ENCODE measurements around the gene KCTD17. TPM values are rescaled to one million over a fixed set of nuclear protein-coding genes. Genes with fewer than 3 reads are reported as not detected.
A peak's percentile ranks its signal among the peaks of the same experiment; 100 is the strongest.

KCTD17 gene
- total RNA-seq, 1 donor from 2014 or later = 42.2 TPM

DNA sequence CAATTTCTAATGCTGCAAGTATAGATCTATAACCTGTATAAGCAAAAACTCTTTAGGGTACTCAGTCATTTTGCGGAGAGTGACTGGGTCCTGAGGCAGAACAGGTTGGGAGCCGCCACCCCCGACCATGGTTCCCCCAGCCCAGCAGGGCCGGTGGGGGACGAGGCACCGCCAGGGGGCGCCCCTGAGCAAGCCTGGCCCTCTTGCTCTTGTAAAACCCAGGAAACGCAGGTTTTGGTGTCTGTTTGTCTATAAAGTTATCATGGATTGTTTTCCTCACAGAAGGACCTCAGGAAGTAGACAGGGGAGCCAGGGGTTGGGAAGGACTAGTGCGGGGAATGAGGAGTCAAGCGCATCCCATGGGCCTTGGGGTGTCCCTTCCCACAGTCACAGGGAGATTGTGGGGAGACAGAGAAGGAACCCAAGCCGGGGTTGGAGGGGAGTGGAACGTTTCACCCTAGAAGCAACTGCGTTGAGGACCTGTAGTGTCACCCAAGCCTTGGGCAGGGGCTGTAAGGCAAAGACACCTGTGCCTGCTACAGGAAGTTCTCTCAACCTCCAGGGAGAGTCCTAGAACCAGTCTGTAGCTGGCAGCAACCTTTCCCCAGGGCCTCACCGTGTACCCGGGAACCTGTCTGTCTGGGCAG, 26.4 kb downstream of the KCTD17 start:
- peak; percentile 62 to 87 for DNase-seq (ENCODE audit: low spot score in 2 of 2, unreplicated experiment in 2 of 2)
- Mint-ChIP-seq H3K27me3 (ENCODE audit: low read depth) (peaks cover 15% of the 10 kb centered on the region), H3K36me3 (no peaks in the 10 kb centered on the region), H3K27ac (no peak overlapping the region), H3K9me3 (no peaks in the 10 kb centered on the region), H3K4me1 (peaks cover 2% of the 10 kb centered on the region), H3K4me3 (no peak overlapping the region)
- TF ChIP-seq, protein P1, sequence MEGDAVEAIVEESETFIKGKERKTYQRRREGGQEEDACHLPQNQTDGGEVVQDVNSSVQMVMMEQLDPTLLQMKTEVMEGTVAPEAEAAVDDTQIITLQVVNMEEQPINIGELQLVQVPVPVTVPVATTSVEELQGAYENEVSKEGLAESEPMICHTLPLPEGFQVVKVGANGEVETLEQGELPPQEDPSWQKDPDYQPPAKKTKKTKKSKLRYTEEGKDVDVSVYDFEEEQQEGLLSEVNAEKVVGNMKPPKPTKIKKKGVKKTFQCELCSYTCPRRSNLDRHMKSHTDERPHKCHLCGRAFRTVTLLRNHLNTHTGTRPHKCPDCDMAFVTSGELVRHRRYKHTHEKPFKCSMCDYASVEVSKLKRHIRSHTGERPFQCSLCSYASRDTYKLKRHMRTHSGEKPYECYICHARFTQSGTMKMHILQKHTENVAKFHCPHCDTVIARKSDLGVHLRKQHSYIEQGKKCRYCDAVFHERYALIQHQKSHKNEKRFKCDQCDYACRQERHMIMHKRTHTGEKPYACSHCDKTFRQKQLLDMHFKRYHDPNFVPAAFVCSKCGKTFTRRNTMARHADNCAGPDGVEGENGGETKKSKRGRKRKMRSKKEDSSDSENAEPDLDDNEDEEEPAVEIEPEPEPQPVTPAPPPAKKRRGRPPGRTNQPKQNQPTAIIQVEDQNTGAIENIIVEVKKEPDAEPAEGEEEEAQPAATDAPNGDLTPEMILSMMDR (IDR thresholded peaks at IDR 0.05; ENCODE audit: unreplicated experiment) = peak; percentile 87

DNA sequence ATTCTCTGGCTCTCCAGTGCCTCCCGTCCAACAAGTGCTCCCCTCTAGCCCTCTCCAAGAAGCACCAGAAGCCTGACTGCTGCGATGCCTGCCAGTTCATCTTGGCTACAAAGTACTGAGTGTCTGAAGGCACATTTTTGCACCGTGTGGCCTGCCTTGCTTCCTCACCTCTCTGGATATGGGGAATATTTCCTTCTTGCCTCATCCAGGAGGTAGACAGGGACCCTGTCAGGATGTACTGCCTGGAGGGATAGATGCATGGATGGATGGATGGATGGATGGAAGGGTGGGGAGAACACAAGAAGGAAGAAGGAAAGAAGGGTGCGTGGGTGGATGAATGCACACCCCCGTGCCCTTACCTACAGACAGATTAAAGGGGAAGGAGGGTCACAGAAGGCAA, 27.6 kb downstream of the KCTD17 start:
- H3K4me1 Mint-ChIP-seq = peaks cover 2% of the 10 kb centered on the region
- no peaks in the 10 kb centered on the region for H3K36me3 Mint-ChIP-seq
- H3K27me3 Mint-ChIP-seq (ENCODE audit: low read depth) = peaks cover 19% of the 10 kb centered on the region
- no peak overlapping the region for H3K4me3 Mint-ChIP-seq
- H3K9me3 Mint-ChIP-seq = no peaks in the 10 kb centered on the region
- no peak for DNase-seq (ENCODE audit: low spot score in 2 of 2, unreplicated experiment in 2 of 2)
- H3K27ac Mint-ChIP-seq = no peak overlapping the region
- TF ChIP-seq, protein P1 (IDR thresholded peaks at IDR 0.05; ENCODE audit: unreplicated experiment) = no peak

DNA sequence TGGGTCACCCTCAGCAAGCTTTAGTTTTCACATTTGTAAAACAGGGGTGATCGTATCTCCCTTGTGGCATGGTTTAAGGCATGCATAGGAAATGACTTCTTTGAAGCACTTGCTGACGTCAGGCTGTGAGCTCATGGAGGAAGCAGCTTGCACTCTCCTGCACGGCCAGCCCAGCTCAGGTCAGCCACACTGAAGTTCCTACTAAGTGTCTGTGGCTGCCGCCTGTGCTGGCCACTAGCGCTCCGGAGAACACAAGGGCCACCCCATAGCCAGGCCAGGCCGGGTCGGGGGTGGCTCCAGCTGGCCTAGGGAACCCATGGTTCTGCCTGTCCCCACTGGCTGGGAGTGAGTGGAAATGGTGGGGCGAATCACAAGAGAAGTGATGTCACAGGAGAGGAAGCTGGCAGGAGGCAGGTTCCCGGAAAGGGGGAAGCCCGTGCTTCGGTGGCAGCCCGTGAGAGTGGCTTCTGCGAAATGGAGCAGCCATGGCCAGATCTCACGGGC, 28.2 kb downstream of the KCTD17 start:
- TF ChIP-seq, protein P1 (IDR thresholded peaks at IDR 0.05; ENCODE audit: unreplicated experiment) = no peak
- Mint-ChIP-seq H3K4me1 (peaks cover 2% of the 10 kb centered on the region), H3K36me3 (no peaks in the 10 kb centered on the region), H3K27ac (no peak overlapping the region), H3K4me3 (no peak overlapping the region), H3K27me3 (ENCODE audit: low read depth) (peaks cover 19% of the 10 kb centered on the region), H3K9me3 (no peaks in the 10 kb centered on the region)
- DNase-seq (ENCODE audit: low spot score in 2 of 2, unreplicated experiment in 2 of 2) = no peak

DNA sequence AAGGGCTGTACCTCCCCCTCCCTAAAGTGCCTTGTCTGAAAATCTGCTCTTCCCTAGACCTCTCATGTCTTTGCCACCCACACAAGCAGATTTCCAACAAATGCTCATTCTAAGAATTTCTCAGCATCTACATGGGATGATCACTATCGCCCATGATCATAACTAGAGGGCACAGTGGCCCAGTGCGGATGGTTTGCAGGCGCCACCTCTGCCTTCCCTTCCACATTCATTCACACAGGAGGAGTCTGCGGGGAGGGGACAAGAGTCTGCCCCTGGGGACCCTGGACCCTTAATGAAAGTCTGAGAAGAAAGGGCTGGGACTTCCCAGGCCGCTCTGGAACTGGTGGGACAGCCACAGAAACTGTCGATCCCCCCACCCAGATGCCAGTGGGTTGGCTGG, 28.9 kb downstream of the KCTD17 start:
- Mint-ChIP-seq H3K36me3 (no peaks in the 10 kb centered on the region), H3K27ac (no peak overlapping the region), H3K4me1 (peaks cover 2% of the 10 kb centered on the region), H3K9me3 (no peaks in the 10 kb centered on the region), H3K4me3 (no peak overlapping the region), H3K27me3 (ENCODE audit: low read depth) (peaks cover 21% of the 10 kb centered on the region)
- DNase-seq (ENCODE audit: low spot score in 2 of 2, unreplicated experiment in 2 of 2) = no peak
- TF ChIP-seq, protein P1 (IDR thresholded peaks at IDR 0.05; ENCODE audit: unreplicated experiment) = no peak

DNA sequence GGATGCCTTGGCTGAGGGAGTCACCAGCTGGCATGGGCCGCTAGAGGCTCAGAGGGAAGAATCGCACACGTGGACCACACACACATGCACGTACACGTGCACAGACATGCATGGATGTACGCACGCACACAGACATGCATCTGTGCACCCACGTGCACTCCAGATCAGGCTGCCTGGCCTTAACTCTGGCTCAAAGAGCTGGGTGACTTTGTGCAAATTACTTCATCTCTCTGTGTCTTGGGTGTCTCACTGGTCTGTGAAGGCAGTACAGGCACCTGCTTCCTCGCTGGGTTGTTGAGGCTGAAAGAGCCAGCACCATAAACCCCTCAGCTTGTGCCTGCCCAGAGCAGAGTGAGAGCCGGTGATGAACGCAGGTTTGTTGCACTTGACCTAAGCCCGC, 29.3 kb downstream of the KCTD17 start:
- H3K4me3 Mint-ChIP-seq = no peak overlapping the region
- H3K36me3 Mint-ChIP-seq = no peaks in the 10 kb centered on the region
- H3K27ac Mint-ChIP-seq = no peak overlapping the region
- no peaks in the 10 kb centered on the region for H3K9me3 Mint-ChIP-seq
- DNase-seq (ENCODE audit: low spot score in 2 of 2, unreplicated experiment in 2 of 2) = no peak
- peaks cover 21% of the 10 kb centered on the region for H3K27me3 Mint-ChIP-seq (ENCODE audit: low read depth)
- TF ChIP-seq, protein P1 (IDR thresholded peaks at IDR 0.05; ENCODE audit: unreplicated experiment) = no peak
- H3K4me1 Mint-ChIP-seq = peaks cover 2% of the 10 kb centered on the region

All from mesothelial cell of epicardium (in vitro differentiated cells).